Sigmoid colon (tissue), 7 donors: ENCODE results near the gene ISYNA1. TPM values are rescaled to one million over a fixed set of nuclear protein-coding genes. Genes with fewer than 3 reads are reported as not detected.

Experiments
- DNase-seq: peaks from one replicate; pipeline ENCODE4 v3.0.0-alpha.2; 2019
- H3K27ac ChIP-seq, 4 donors: fragments of 200-600 bp; sonication (generic); one replicate each; pipeline ENCODE4 v1.5.1; 2016 to 2019; ENCODE audit warnings: mild to moderate bottlenecking in 1 of 4
- H3K27me3 ChIP-seq, 3 donors: fragments of 200-600 bp; sonication (generic); one replicate each; pipeline ENCODE4 v1.5.1; 2019; ENCODE audit warnings: mild to moderate bottlenecking in 1 of 3
- H3K36me3 ChIP-seq, 4 donors: fragments of 200-600 bp; sonication (generic); one replicate each; pipeline ENCODE4 v1.5.1; 2016 to 2019
- H3K4me1 ChIP-seq, 4 donors: fragments of 200-600 bp; sonication (generic); one replicate each; pipeline ENCODE4 v1.5.1; 2017 to 2019
- H3K4me3 ChIP-seq, 4 donors: fragments of 200-600 bp; sonication (generic); one replicate each; pipeline ENCODE4 v1.5.1; 2017 to 2019; ENCODE audit warnings: mild to moderate bottlenecking in 2 of 4, moderate library complexity in 1 of 4
- H3K9me3 ChIP-seq, 4 donors: fragments of 200-600 bp in 3 of 4; sonication (generic) in 3 of 4; one replicate each; pipeline versions ENCODE4 v1.5.1 to v1.6.1; 2013 to 2019
- EP300 ChIP-seq, 4 donors: sonication (generic); formaldehyde crosslinking; IDR thresholded peaks; one replicate each; pipeline ENCODE4 v1.6.1; 2017; ENCODE audit warnings: antibody characterized with exemption in 4 of 4
- POLR2A ChIP-seq, 2 donors: fragments of 450-650 bp; IDR thresholded peaks; one replicate each; pipeline ENCODE4 v1.6.1; 2016; ENCODE audit warnings: antibody characterized with exemption in 2 of 2, mild to moderate bottlenecking in 2 of 2, moderate library complexity in 2 of 2
- POLR2AphosphoS5 ChIP-seq, 4 donors: sonication (generic); formaldehyde crosslinking; IDR thresholded peaks; one replicate each; pipeline ENCODE4 v1.6.1; 2017; ENCODE audit warnings: antibody characterized with exemption in 4 of 4
- WGBS, 2 donors: extraction: QIAGEN DNeasy Blood & Tissue Kit; methylation state at CpG; one replicate each; pipeline ENCODE4 v1.1.7; 2013; 5-methylcytosine and 5-hydroxymethylcytosine counted together
- intact Hi-C: fragments of 100-400 bp; cut with DNase I; formaldehyde crosslinking; loops from one replicate; pipeline ENCODE4 v1.15.1; 2023
- polyA plus RNA-seq, 3 donors: library from polyadenylated mRNA; stranded (reverse); fragments of 200-250 nt; gene quantifications; one replicate each; pipeline ENCODE4 v1.2.3, GENCODE V29; 2013
- total RNA-seq, 4 donors: library from RNA; depleted of rRNA; stranded (reverse); fragments of >200 nt; gene quantifications; one replicate each; pipeline ENCODE4 v1.1.0, GENCODE V29; 2016
- TF ChIP-seq, protein P1 (sequence below), 4 experiments: fragments of 450-650 bp in 3 of 4; fragments of 200-600 bp in 1 of 4; IDR thresholded peaks; one replicate each; pipeline ENCODE4 v1.5.1; 2016 to 2019; ENCODE audit warnings: antibody characterized with exemption in 4 of 4, mild to moderate bottlenecking in 3 of 4, moderate library complexity in 2 of 4
- donor health status: healthy with polysubstance abuse.
- donor health status: Bipolar disorder and iron deficiency.
- donor health status: healthy.

The ISYNA1 gene
- total and polyA plus RNA-seq, 7 donors: 3.7 to 18.7 (median 10.2) TPM

DNA sequence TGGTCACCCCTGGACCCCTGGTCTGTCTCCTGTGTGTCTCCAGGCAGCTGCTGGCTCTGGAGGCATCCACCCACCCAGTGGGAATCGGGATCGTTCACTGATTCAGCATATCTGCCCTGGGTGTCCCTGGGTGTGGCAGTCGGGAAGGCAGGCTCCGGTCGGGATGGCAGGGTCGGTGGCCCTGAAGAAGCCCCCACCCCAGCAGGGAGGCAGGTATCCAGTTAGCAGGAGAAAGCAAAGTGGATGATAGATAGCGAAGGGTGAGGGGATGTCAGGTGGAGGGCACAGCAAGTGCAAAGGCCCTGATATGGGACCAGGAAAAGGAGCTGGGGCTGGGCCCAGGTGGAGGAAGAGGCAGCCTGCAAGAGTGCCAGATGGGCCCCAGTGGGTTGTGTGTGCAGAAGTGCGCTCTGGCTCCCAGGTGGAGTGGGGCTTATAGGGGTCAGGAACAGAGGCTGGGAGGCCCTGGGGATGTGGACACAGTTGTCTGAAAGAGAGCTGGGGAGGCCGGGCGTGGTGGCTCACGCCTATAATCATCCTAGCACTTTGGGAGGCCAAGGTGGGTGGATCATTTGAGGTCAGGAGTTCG, 16.5 kb downstream of the ISYNA1 start:
- intact Hi-C loops: no loop called here
- 56 to 75% methylated on average over 12 of the region's 12 CpGs for WGBS, 2 donors
- H3K4me3 ChIP-seq: no peak overlapping the region
- peaks cover 0 to 22% (median 3%) of the 10 kb centered on the region in 3 donors for H3K27me3 ChIP-seq
- peaks cover 0 to 79% (median 64%) of the 10 kb centered on the region in 4 donors for H3K4me1 ChIP-seq
- DNase-seq: no peak
- TF ChIP-seq EP300 (IDR thresholded peaks at IDR 0.05): no peak
- no peaks in the 10 kb centered on the region for H3K36me3 ChIP-seq
- H3K27ac ChIP-seq: peak overlapping the region; percentile 28 to 87 (median 83)
- H3K9me3 ChIP-seq: no peaks in the 10 kb centered on the region

DNA sequence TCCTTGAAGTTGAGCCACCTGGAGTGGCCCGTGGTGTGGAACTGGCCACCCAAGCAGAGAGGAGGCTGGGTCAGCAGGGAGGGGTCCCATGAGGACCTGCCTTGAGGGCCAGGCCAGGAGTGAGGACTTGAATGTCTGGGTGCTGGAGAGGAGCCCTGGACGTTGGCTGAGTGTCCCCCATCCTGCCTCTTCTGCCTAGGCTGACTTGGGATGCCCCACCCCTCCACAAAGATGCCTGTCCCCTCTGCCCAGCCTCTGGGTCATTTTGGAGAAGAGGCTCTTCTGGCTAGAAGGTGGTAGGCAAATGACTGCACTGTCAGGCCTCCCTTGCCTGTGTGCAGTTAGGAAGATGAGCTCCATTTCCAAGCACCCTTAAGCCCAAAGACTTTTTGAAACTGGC, 17.0 kb downstream of the ISYNA1 start:
- TF ChIP-seq, protein P1, sequence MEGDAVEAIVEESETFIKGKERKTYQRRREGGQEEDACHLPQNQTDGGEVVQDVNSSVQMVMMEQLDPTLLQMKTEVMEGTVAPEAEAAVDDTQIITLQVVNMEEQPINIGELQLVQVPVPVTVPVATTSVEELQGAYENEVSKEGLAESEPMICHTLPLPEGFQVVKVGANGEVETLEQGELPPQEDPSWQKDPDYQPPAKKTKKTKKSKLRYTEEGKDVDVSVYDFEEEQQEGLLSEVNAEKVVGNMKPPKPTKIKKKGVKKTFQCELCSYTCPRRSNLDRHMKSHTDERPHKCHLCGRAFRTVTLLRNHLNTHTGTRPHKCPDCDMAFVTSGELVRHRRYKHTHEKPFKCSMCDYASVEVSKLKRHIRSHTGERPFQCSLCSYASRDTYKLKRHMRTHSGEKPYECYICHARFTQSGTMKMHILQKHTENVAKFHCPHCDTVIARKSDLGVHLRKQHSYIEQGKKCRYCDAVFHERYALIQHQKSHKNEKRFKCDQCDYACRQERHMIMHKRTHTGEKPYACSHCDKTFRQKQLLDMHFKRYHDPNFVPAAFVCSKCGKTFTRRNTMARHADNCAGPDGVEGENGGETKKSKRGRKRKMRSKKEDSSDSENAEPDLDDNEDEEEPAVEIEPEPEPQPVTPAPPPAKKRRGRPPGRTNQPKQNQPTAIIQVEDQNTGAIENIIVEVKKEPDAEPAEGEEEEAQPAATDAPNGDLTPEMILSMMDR (IDR thresholded peaks at IDR 0.05): no peak
- TF ChIP-seq POLR2A (IDR thresholded peaks at IDR 0.05) (no peak), EP300 (IDR thresholded peaks at IDR 0.05) (no peak), POLR2AphosphoS5 (IDR thresholded peaks at IDR 0.05) (no peak)
- intact Hi-C loops: no loop called here
- Histone ChIP-seq H3K9me3 (no peaks in the 10 kb centered on the region), H3K36me3 (no peaks in the 10 kb centered on the region), H3K27ac (peak overlapping the region; percentile 82 to 88 (median 86)), H3K27me3 (peaks cover 0 to 26% (median 3%) of the 10 kb centered on the region in 3 donors), H3K4me1 (peaks cover 0 to 79% (median 64%) of the 10 kb centered on the region in 4 donors), H3K4me3 (peak overlapping the region in 2 of 4 donors; percentile 61 to 74)
- no peak for DNase-seq
- 45 to 62% methylated on average over 2 of the region's 2 CpGs for WGBS, 2 donors

DNA sequence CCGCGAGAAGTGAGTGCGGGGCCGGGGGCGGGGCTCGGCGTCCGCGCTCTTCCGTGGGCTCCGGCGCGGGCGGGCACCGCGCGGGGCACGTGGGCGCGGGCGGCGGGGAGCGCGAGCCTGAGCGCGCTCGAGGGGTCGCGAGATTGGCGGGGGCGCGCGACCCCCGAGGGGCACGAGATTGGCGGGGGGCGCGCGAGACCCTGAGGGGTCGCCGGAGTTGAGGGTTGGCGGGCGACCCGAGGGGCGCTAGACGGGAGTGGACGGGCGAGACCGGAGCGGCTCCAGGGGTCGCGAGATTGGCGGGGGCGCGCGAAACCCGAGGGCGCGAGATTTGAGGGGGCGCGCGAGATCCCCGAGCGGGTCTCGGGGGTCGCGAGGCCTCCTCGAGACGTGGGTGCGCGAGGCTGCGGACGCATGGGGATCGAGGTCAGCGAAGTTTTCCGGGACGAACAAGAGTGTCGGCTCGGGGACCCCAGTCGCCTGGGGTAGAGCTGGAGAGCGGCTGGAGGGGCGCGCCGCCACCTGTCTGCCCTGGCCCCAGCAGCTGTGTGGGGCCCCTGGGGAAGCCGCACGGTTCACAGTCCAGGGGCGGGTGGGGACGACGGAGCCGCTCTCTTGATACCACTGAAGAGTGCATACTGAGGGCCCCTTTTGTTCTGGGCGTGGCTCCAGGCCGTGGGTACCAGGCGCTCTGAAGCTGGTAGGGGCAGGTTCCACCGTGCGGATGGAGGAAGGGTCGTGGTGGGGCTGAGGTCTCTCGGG, 18.1 kb downstream of the ISYNA1 start:
- intact Hi-C loops: loop anchor here (5.0 to 10.0 kb wide), 2 partner anchors 138 to 305 kb away; partner anchors contain the start of gene JUND
- no peak for TF ChIP-seq POLR2A (IDR thresholded peaks at IDR 0.05)
- TF ChIP-seq EP300 (IDR thresholded peaks at IDR 0.05): no peak
- TF ChIP-seq, protein P1 (IDR thresholded peaks at IDR 0.05): no peak
- TF ChIP-seq POLR2AphosphoS5 (IDR thresholded peaks at IDR 0.05): no peak
- Histone ChIP-seq H3K4me3 (peak overlapping the region; percentile 41 to 74 (median 64)), H3K27ac (peak overlapping the region; percentile 82 to 88 (median 86)), H3K9me3 (no peaks in the 10 kb centered on the region), H3K27me3 (peaks cover 0 to 29% (median 3%) of the 10 kb centered on the region in 3 donors), H3K36me3 (no peaks in the 10 kb centered on the region), H3K4me1 (peaks cover 0 to 79% (median 65%) of the 10 kb centered on the region in 4 donors)
- no peak for DNase-seq
- 1% methylated on average over 97 of the region's 97 CpGs for WGBS, 2 donors

DNA sequence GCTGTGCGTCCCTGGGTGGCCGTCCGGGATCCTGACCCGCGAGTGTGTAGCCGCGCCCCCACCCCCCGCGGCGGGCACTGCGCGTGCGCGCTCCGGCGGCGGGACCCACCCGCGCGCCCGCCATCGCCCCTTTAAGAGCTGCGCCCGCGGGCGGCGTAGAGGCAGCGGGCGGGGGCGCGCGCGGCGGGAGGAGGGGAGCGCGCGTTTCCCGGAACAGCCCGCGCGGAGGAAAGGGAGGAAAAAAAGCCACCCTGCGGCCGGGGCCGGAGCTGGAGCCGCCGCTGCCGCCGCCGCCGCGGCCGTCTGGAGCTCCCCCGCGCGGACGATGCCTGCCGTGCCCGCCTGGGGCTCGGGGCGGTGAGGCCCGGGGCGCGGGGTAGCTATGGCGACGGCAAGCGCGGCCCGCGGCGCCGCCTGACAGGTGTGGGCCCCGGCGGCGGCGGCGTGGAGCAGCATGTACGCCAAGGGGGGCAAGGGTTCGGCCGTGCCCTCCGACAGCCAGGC, 18.7 kb downstream of the ISYNA1 start, which contains the start of gene SSBP4:
TSS of gene SSBP4 (plus strand) at position 204 of the 504 bp plus-strand sequence. CDS start at position 455, 251 bp downstream.
- Histone ChIP-seq H3K27ac (peak within 1 kb of the TSS; percentile 82 to 88 (median 86)), H3K9me3 (no peaks in the 10 kb centered on the region), H3K4me1 (peaks cover 0 to 79% (median 69%) of the 10 kb centered on the region in 4 donors), H3K4me3 (peak within 1 kb of the TSS; percentile 41 to 74 (median 64)), H3K27me3 (peaks cover 0 to 29% (median 3%) of the 10 kb centered on the region in 3 donors), H3K36me3 (no peaks in the 10 kb centered on the region)
- TF ChIP-seq, protein P1 (IDR thresholded peaks at IDR 0.05): peak in 1 of 4 experiments; percentile 14
- peak in 3 of 4 donors; percentile 29 to 60 (median 47) for TF ChIP-seq POLR2AphosphoS5 (IDR thresholded peaks at IDR 0.05)
- TF ChIP-seq EP300 (IDR thresholded peaks at IDR 0.05): no peak
- no peak for TF ChIP-seq POLR2A (IDR thresholded peaks at IDR 0.05)
- intact Hi-C loops: loop anchor here (5.0 to 10.0 kb wide), 2 partner anchors 137 to 304 kb away; partner anchors contain the start of gene JUND
- 0 to 1% methylated on average over 80 of the region's 80 CpGs for WGBS, 2 donors
- no peak for DNase-seq
